ENCODE results near the gene STX10.

STX10 gene

GRCh38 chr19:13104848-13105711 lies 45.1 kb downstream of the STX10 start:
- H3K4me3 Mint-ChIP-seq: peak overlapping the region; percentile 78
- H3K36me3 Mint-ChIP-seq: peaks cover 46% of the 10 kb centered on the region
- peak overlapping the region; percentile 40 for H3K27ac Mint-ChIP-seq
- peaks cover 30% of the 10 kb centered on the region for H3K4me1 Mint-ChIP-seq
- H3K9me3 Mint-ChIP-seq: no peaks in the 10 kb centered on the region
- no peak for ATAC-seq
- peak in 1 of 2 donors; percentile 66 for DNase-seq (ENCODE audit: low spot score in 2 of 2)

- peak; percentile 24 for ATAC-seq
Measured at GRCh38 chr19:13104360-13104847, 45.8 kb downstream of the STX10 start.

GRCh38 chr19:13103581-13104359 lies 46.4 kb downstream of the STX10 start:
- no peak for ATAC-seq
- peak overlapping the region; percentile 78 for H3K4me3 Mint-ChIP-seq
- H3K4me1 Mint-ChIP-seq: peaks cover 37% of the 10 kb centered on the region
- no peaks in the 10 kb centered on the region for H3K9me3 Mint-ChIP-seq
- no peak for DNase-seq (ENCODE audit: low spot score in 2 of 2)
- no peak overlapping the region for H3K27ac Mint-ChIP-seq
- H3K36me3 Mint-ChIP-seq: peaks cover 38% of the 10 kb centered on the region

More at GRCh38 chr19:13104360-13104847, 45.8 kb downstream of the STX10 start:
- Mint-ChIP-seq H3K4me3 (peak overlapping the region; percentile 78), H3K4me1 (peaks cover 35% of the 10 kb centered on the region), H3K9me3 (no peaks in the 10 kb centered on the region), H3K27ac (peak overlapping the region; percentile 40), H3K36me3 (peaks cover 44% of the 10 kb centered on the region)
- peak; percentile 69 to 90 for DNase-seq (ENCODE audit: low spot score in 2 of 2)

- Mint-ChIP-seq H3K36me3 (peaks cover 29% of the 10 kb centered on the region), H3K9me3 (no peaks in the 10 kb centered on the region), H3K4me3 (peak within 1 kb of the TSS; percentile 78), H3K4me1 (peaks cover 45% of the 10 kb centered on the region), H3K27ac (no peak within 1 kb of the TSS)
- ATAC-seq (no peak), DNase-seq (ENCODE audit: low spot score in 2 of 2) (peak in 1 of 2 donors; percentile 20)
Measured at GRCh38 chr19:13102666-13103580, 47.3 kb downstream of the STX10 start, which contains the start of gene LYL1. LYL1 (minus strand) TSS chr19:13102858; CDS start chr19:13101171, 1,687 bp downstream.

- ATAC-seq (no peak), DNase-seq (ENCODE audit: low spot score in 2 of 2) (no peak)
- no peak overlapping the region for H3K27ac Mint-ChIP-seq
- peaks cover 23% of the 10 kb centered on the region for H3K36me3 Mint-ChIP-seq
- H3K9me3 Mint-ChIP-seq: no peaks in the 10 kb centered on the region
- peaks cover 48% of the 10 kb centered on the region for H3K4me1 Mint-ChIP-seq
- H3K4me3 Mint-ChIP-seq: peak overlapping the region; percentile 78
Measured at GRCh38 chr19:13102416-13102665, 47.8 kb downstream of the STX10 start.

- H3K27ac Mint-ChIP-seq: no peak overlapping the region
- peak overlapping the region; percentile 78 for H3K4me3 Mint-ChIP-seq
- H3K9me3 Mint-ChIP-seq: no peaks in the 10 kb centered on the region
- H3K36me3 Mint-ChIP-seq: peaks cover 21% of the 10 kb centered on the region
- ATAC-seq (no peak), DNase-seq (ENCODE audit: low spot score in 2 of 2) (no peak)
- H3K4me1 Mint-ChIP-seq: peaks cover 48% of the 10 kb centered on the region
Measured at GRCh38 chr19:13101590-13102415, 48.4 kb downstream of the STX10 start.

GRCh38 chr19:13100841-13101589 lies 49.2 kb downstream of the STX10 start:
- Mint-ChIP-seq H3K4me1 (peaks cover 52% of the 10 kb centered on the region), H3K27ac (no peak overlapping the region), H3K36me3 (peaks cover 14% of the 10 kb centered on the region), H3K9me3 (no peaks in the 10 kb centered on the region), H3K4me3 (peak overlapping the region; percentile 78)
- ATAC-seq (no peak), DNase-seq (ENCODE audit: low spot score in 2 of 2) (no peak)

- ATAC-seq: peak; percentile 94
- Mint-ChIP-seq H3K4me1 (peaks cover 55% of the 10 kb centered on the region), H3K27ac (peak overlapping the region; percentile 95), H3K4me3 (peak overlapping the region; percentile 66), H3K36me3 (peaks cover 14% of the 10 kb centered on the region), H3K9me3 (no peaks in the 10 kb centered on the region)
- DNase-seq (ENCODE audit: low spot score in 2 of 2): peak; percentile 82 to 92
Measured at GRCh38 chr19:13100031-13100588, 50.1 kb downstream of the STX10 start.

- DNase-seq (ENCODE audit: low spot score in 2 of 2): peak; percentile 64 to 86
- H3K27ac Mint-ChIP-seq: peak overlapping the region; percentile 95
- peak; percentile 73 for ATAC-seq
- H3K4me3 Mint-ChIP-seq: peak overlapping the region; percentile 66
- H3K9me3 Mint-ChIP-seq: no peaks in the 10 kb centered on the region
- peaks cover 57% of the 10 kb centered on the region for H3K4me1 Mint-ChIP-seq
- H3K36me3 Mint-ChIP-seq: peaks cover 14% of the 10 kb centered on the region
Measured at GRCh38 chr19:13099073-13099999, 50.8 kb downstream of the STX10 start.

- Mint-ChIP-seq H3K36me3 (peaks cover 14% of the 10 kb centered on the region), H3K4me3 (peak overlapping the region; percentile 66), H3K4me1 (peaks cover 57% of the 10 kb centered on the region), H3K27ac (peak overlapping the region; percentile 95), H3K9me3 (no peaks in the 10 kb centered on the region)
- ATAC-seq: no peak
- no peak for DNase-seq (ENCODE audit: low spot score in 2 of 2)
Measured at GRCh38 chr19:13098277-13099072, 51.7 kb downstream of the STX10 start.

GRCh38 chr19:13097463-13098258 lies 52.5 kb downstream of the STX10 start:
- no peak for DNase-seq (ENCODE audit: low spot score in 2 of 2)
- ATAC-seq: no peak

More at GRCh38 chr19:13097463-13098258, 52.5 kb downstream of the STX10 start:
- Mint-ChIP-seq H3K27ac (no peak overlapping the region), H3K36me3 (peaks cover 14% of the 10 kb centered on the region), H3K4me1 (peaks cover 52% of the 10 kb centered on the region), H3K4me3 (peak overlapping the region; percentile 66), H3K9me3 (no peaks in the 10 kb centered on the region)
